ENCODE measurements around the gene RASEF.
"Not testable (repeated sequence)": the region's sequence is repeated elsewhere in the genome, so short reads cannot be mapped to it uniquely, and the experiment has no call there.

The RASEF gene

GRCh38 chr9:83062651-83063527 is at the start of gene RASEF:
Gene RASEF, minus strand, starts transcription at chr9:83063142. Its CDS starts 275 bp downstream, at chr9:83062867.
- peak; percentile 72 for DNase-seq

- DNase-seq, result no peak
Measured at GRCh38 chr9:83111169-83111568, 48.2 kb upstream of the RASEF start.

GRCh38 chr9:83109296-83109695 is 46.4 kb upstream of the RASEF start:
- DNase-seq, result no peak

GRCh38 chr9:83108208-83108607 is 45.3 kb upstream of the RASEF start:
- no peak for DNase-seq

GRCh38 chr9:83106772-83107171 is 43.8 kb upstream of the RASEF start:
- no peak for DNase-seq

GRCh38 chr9:83106263-83106662 is 43.3 kb upstream of the RASEF start:
- no peak for DNase-seq

- no peak for DNase-seq
Measured at GRCh38 chr9:83097633-83098032, 34.7 kb upstream of the RASEF start.

- not testable (repeated sequence) for DNase-seq
Measured at GRCh38 chr9:83093311-83093710, 30.4 kb upstream of the RASEF start.

- peak; percentile 8 for DNase-seq
Measured at GRCh38 chr9:83081846-83082245, 18.9 kb upstream of the RASEF start.

- no peak for DNase-seq
Measured at GRCh38 chr9:83081010-83081409, 18.1 kb upstream of the RASEF start.

GRCh38 chr9:83075932-83076331 is 13.0 kb upstream of the RASEF start:
- DNase-seq, result not testable (repeated sequence)

- not testable (repeated sequence) for DNase-seq
Measured at GRCh38 chr9:83072498-83072897, 9.6 kb upstream of the RASEF start.

- DNase-seq, result no peak
Measured at GRCh38 chr9:83071626-83072025, 8.7 kb upstream of the RASEF start.

- no peak for DNase-seq
Measured at GRCh38 chr9:83070261-83070660, 7.3 kb upstream of the RASEF start.

- DNase-seq, result no peak
Measured at GRCh38 chr9:83069651-83070050, 6.7 kb upstream of the RASEF start.

- no peak for DNase-seq
Measured at GRCh38 chr9:83068414-83068813, 5.5 kb upstream of the RASEF start.

- no peak for DNase-seq
Measured at GRCh38 chr9:83067579-83067978, 4.6 kb upstream of the RASEF start.

GRCh38 chr9:83066771-83067170 is 3.8 kb upstream of the RASEF start:
- DNase-seq, result no peak

GRCh38 chr9:83065233-83065632 is 2.3 kb upstream of the RASEF start:
- DNase-seq, result no peak

- DNase-seq, result peak; percentile 75
Measured at GRCh38 chr9:83061990-83062650, 822 bp downstream of the RASEF start.

- peak; percentile 24 for DNase-seq
Measured at GRCh38 chr9:83061036-83061435, 1.9 kb downstream of the RASEF start.

- peak; percentile 72 for DNase-seq
Measured at GRCh38 chr9:83060556-83060955, 2.4 kb downstream of the RASEF start.

GRCh38 chr9:83059417-83059816 is 3.5 kb downstream of the RASEF start:
- peak; percentile 5 for DNase-seq

- no peak for DNase-seq
Measured at GRCh38 chr9:83056911-83057310, 6.0 kb downstream of the RASEF start.

Measured in NCI-H1092 treated with DMSO at 0.1 percent for 48 hours (cell line).